ENCODE results near the gene KCNK13.
"Not testable (repeated sequence)": the region's sequence is repeated elsewhere in the genome, so short reads cannot be mapped to it uniquely, and the experiment has no call there.

KCNK13 gene

GRCh38 chr14:90062127-90062794 is 467 bp downstream of the KCNK13 start:
- DNase-seq = no peak

GRCh38 chr14:90062822-90063539 is 1.2 kb downstream of the KCNK13 start:
- no peak for DNase-seq

GRCh38 chr14:90072350-90072749 is 10.6 kb downstream of the KCNK13 start:
- DNase-seq = no peak

GRCh38 chr14:90079576-90079975 is 17.8 kb downstream of the KCNK13 start:
- DNase-seq = no peak

GRCh38 chr14:90087433-90087832 is 25.6 kb downstream of the KCNK13 start:
- no peak for DNase-seq

- DNase-seq = no peak
These were observed 26.4 kb downstream of the KCNK13 start for GRCh38 chr14:90088176-90088575.

- DNase-seq = not testable (repeated sequence)
These were observed 27.7 kb downstream of the KCNK13 start for GRCh38 chr14:90089486-90089885.

- DNase-seq = no peak
These were observed 29.6 kb downstream of the KCNK13 start for GRCh38 chr14:90091393-90091792.

- no peak for DNase-seq
These were observed 32.3 kb downstream of the KCNK13 start for GRCh38 chr14:90093942-90094595.

- DNase-seq = no peak
These were observed 33.3 kb downstream of the KCNK13 start for GRCh38 chr14:90095096-90095495.

- DNase-seq = no peak
These were observed 34.8 kb downstream of the KCNK13 start for GRCh38 chr14:90096566-90096965.

- no peak for DNase-seq
These were observed 42.0 kb downstream of the KCNK13 start for GRCh38 chr14:90103808-90104207.

GRCh38 chr14:90105756-90106155 is 44.0 kb downstream of the KCNK13 start:
- DNase-seq = no peak

GRCh38 chr14:90107789-90108188 is 46.0 kb downstream of the KCNK13 start:
- no peak for DNase-seq

GRCh38 chr14:90109858-90110257 is 48.1 kb downstream of the KCNK13 start:
- no peak for DNase-seq

GRCh38 chr14:90111895-90112534 is 50.2 kb downstream of the KCNK13 start:
- DNase-seq = no peak

GRCh38 chr14:90114554-90114953 is 52.8 kb downstream of the KCNK13 start:
- DNase-seq = no peak

- no peak for DNase-seq
These were observed 54.0 kb downstream of the KCNK13 start for GRCh38 chr14:90115780-90116179.

- DNase-seq = no peak
These were observed 54.6 kb downstream of the KCNK13 start for GRCh38 chr14:90116444-90116843.

GRCh38 chr14:90118027-90118426 is 56.2 kb downstream of the KCNK13 start:
- DNase-seq = no peak

GRCh38 chr14:90126260-90126659 is 64.5 kb downstream of the KCNK13 start:
- no peak for DNase-seq

- no peak for DNase-seq
These were observed 71.2 kb downstream of the KCNK13 start for GRCh38 chr14:90132821-90133570.

GRCh38 chr14:90136904-90137303 is 75.1 kb downstream of the KCNK13 start:
- DNase-seq = no peak
